Mesothelial cell of epicardium (in vitro differentiated cells): ENCODE data around the gene RBM15. TPM values are rescaled to one million over a fixed set of nuclear protein-coding genes. Genes with fewer than 3 reads are reported as not detected.

ENCODE experiments used
- DNase-seq, 2 experiments: peaks; one replicate each; pipeline ENCODE4 v3.0.0; 2021; ENCODE audit warnings: low spot score in 2 of 2; ENCODE audit not compliant: unreplicated experiment in 2 of 2
- H3K27ac Mint-ChIP-seq: 2 replicates; pipeline ENCODE4 v1.8.0; 2021; ENCODE audit warnings: mixed read lengths
- H3K27me3 Mint-ChIP-seq: 2 replicates; pipeline ENCODE4 v1.8.0; 2021; ENCODE audit warnings: low read depth, mixed read lengths
- H3K36me3 Mint-ChIP-seq: 2 replicates; pipeline ENCODE4 v1.8.0; 2021; ENCODE audit warnings: mixed read lengths
- H3K4me1 Mint-ChIP-seq: 2 replicates; pipeline ENCODE4 v1.8.0; 2021; ENCODE audit warnings: mixed read lengths
- H3K4me3 Mint-ChIP-seq: 2 replicates; pipeline ENCODE4 v1.8.0; 2021; ENCODE audit warnings: mild to moderate bottlenecking, moderate library complexity, mixed read lengths
- H3K9me3 Mint-ChIP-seq: 2 replicates; pipeline ENCODE4 v1.8.0; 2021; ENCODE audit warnings: mixed read lengths
- CTCF ChIP-seq: fragments of 200-600 bp; sonication (generic); IDR thresholded peaks from one replicate; pipeline ENCODE4 v1.5.0; 2021; ENCODE audit warnings: antibody characterized with exemption; ENCODE audit not compliant: unreplicated experiment
- total RNA-seq: library from RNA; stranded (reverse); gene quantifications from 3 replicates; pipeline ENCODE4 v1.2.1, GENCODE V29; 2021

The RBM15 gene
- total RNA-seq, 1 donor from 2014 or later, result 41.0 TPM

GRCh38 chr1:110355321-110355720, 16.1 kb downstream of the RBM15 start:
- H3K36me3 Mint-ChIP-seq, result peaks cover 6% of the 10 kb centered on the region
- H3K9me3 Mint-ChIP-seq, result no peaks in the 10 kb centered on the region
- peaks cover 11% of the 10 kb centered on the region for H3K4me1 Mint-ChIP-seq
- TF ChIP-seq CTCF, result no peak
- no peak for DNase-seq
- no peaks in the 10 kb centered on the region for H3K27me3 Mint-ChIP-seq
- no peak overlapping the region for H3K4me3 Mint-ChIP-seq
- no peak overlapping the region for H3K27ac Mint-ChIP-seq

GRCh38 chr1:110356379-110356778, 17.2 kb downstream of the RBM15 start:
- Mint-ChIP-seq H3K4me1 (peaks cover 8% of the 10 kb centered on the region), H3K27me3 (no peaks in the 10 kb centered on the region), H3K4me3 (no peak overlapping the region), H3K36me3 (peaks cover 12% of the 10 kb centered on the region), H3K9me3 (no peaks in the 10 kb centered on the region), H3K27ac (no peak overlapping the region)
- no peak for TF ChIP-seq CTCF
- no peak for DNase-seq

- Mint-ChIP-seq H3K27me3 (no peaks in the 10 kb centered on the region), H3K9me3 (no peaks in the 10 kb centered on the region), H3K27ac (no peak overlapping the region), H3K4me1 (peaks cover 6% of the 10 kb centered on the region), H3K4me3 (no peak overlapping the region), H3K36me3 (peaks cover 28% of the 10 kb centered on the region)
- TF ChIP-seq CTCF, result no peak
- no peak for DNase-seq
These were observed 21.3 kb downstream of the RBM15 start for GRCh38 chr1:110360431-110360830.

GRCh38 chr1:110361856-110362255, 22.7 kb downstream of the RBM15 start:
- Mint-ChIP-seq H3K4me3 (no peak overlapping the region), H3K27ac (no peak overlapping the region), H3K4me1 (no peaks in the 10 kb centered on the region), H3K36me3 (peaks cover 32% of the 10 kb centered on the region), H3K9me3 (no peaks in the 10 kb centered on the region), H3K27me3 (no peaks in the 10 kb centered on the region)
- no peak for DNase-seq
- no peak for TF ChIP-seq CTCF

- H3K9me3 Mint-ChIP-seq, result no peaks in the 10 kb centered on the region
These were observed 25.0 kb downstream of the RBM15 start for GRCh38 chr1:110364221-110364620.

More at GRCh38 chr1:110364221-110364620, 25.0 kb downstream of the RBM15 start:
- DNase-seq, result no peak
- Mint-ChIP-seq H3K36me3 (peaks cover 27% of the 10 kb centered on the region), H3K4me1 (no peaks in the 10 kb centered on the region), H3K27ac (no peak overlapping the region), H3K4me3 (no peak overlapping the region), H3K27me3 (no peaks in the 10 kb centered on the region)
- TF ChIP-seq CTCF, result no peak
